SK-N-SH treated with all-trans-retinoic acid at 6 μM for 48 hours (cell line): ENCODE data around the gene LGR4.

Source experiments
- ATAC-seq: fragments of 200-7000 bp; cut with Tn5 transposase; 3 replicates; pipeline ENCODE4 v1.9.1; 2020; ENCODE audit warnings: mild to moderate bottlenecking, moderate library complexity
- ARNTL ChIP-seq: fragments of 450-650 bp; formaldehyde crosslinking; IDR thresholded peaks from 2 replicates; pipeline ENCODE4 v1.5.0; 2020; ENCODE audit warnings: low read depth, mild to moderate bottlenecking, moderate library complexity, borderline replicate concordance
- BACH2 ChIP-seq: fragments of 250-450 bp; sonication (Bioruptor Pico); IDR thresholded peaks from 2 replicates; pipeline ENCODE4 v1.9.0; 2021; ENCODE audit warnings: mild to moderate bottlenecking, borderline replicate concordance
- CSDC2 ChIP-seq: fragments of 250-450 bp; sonication (Bioruptor Pico); IDR thresholded peaks from 2 replicates; pipeline ENCODE4 v1.5.0; 2020; ENCODE audit warnings: mild to moderate bottlenecking, moderate library complexity
- GLIS3 ChIP-seq: fragments of 250-450 bp; sonication (Bioruptor Pico); IDR thresholded peaks from 2 replicates; pipeline ENCODE4 v1.5.0; 2020; ENCODE audit warnings: mild to moderate bottlenecking, moderate library complexity
- ISL1 ChIP-seq: fragments of 250-450 bp; sonication (Bioruptor Pico); IDR thresholded peaks from 2 replicates; pipeline ENCODE4 v2.1.2; 2022; ENCODE audit warnings: mild to moderate bottlenecking, moderate library complexity
- OSR1 ChIP-seq: fragments of 250-450 bp; sonication (Bioruptor Pico); IDR thresholded peaks from 2 replicates; pipeline ENCODE4 v1.8.0; 2022; ENCODE audit warnings: moderate library complexity, mild to moderate bottlenecking, inconsistent platforms
- PPARA ChIP-seq: fragments of 250-450 bp; sonication (Bioruptor Pico); IDR thresholded peaks from 2 replicates; pipeline ENCODE4 v1.5.0; 2020; ENCODE audit warnings: mild to moderate bottlenecking, borderline replicate concordance
- RARB ChIP-seq: fragments of 250-450 bp; sonication (Bioruptor Pico); IDR thresholded peaks from 2 replicates; pipeline ENCODE4 v1.8.0; 2021; ENCODE audit warnings: mild to moderate bottlenecking, moderate library complexity
- SNAI2 ChIP-seq: fragments of 250-450 bp; sonication (Bioruptor Pico); IDR thresholded peaks from 2 replicates; pipeline ENCODE4 v1.5.0; 2020; ENCODE audit warnings: mild to moderate bottlenecking, moderate library complexity
- TCF4 ChIP-seq: fragments of 250-450 bp; sonication (Bioruptor Pico); IDR thresholded peaks from 2 replicates; pipeline ENCODE4 v1.8.0; 2021; ENCODE audit warnings: mild to moderate bottlenecking, moderate library complexity, borderline replicate concordance
- TOX ChIP-seq: fragments of 250-450 bp; sonication (Bioruptor Pico); IDR thresholded peaks from 2 replicates; pipeline ENCODE4 v1.8.0; 2021; ENCODE audit warnings: mild to moderate bottlenecking, moderate library complexity, borderline replicate concordance
- ZC3H10 ChIP-seq: fragments of 250-450 bp; sonication (Bioruptor Pico); IDR thresholded peaks from 2 replicates; pipeline ENCODE4 v1.5.1; 2021; ENCODE audit warnings: mild to moderate bottlenecking, moderate library complexity
- ZFP3 ChIP-seq: fragments of 250-450 bp; sonication (Bioruptor Pico); IDR thresholded peaks from 2 replicates; pipeline ENCODE4 v1.5.0; 2020; ENCODE audit warnings: mild to moderate bottlenecking, moderate library complexity
- ZFP30 ChIP-seq: fragments of 450-650 bp; formaldehyde crosslinking; IDR thresholded peaks from 2 replicates; pipeline ENCODE4 v1.5.0; 2022; ENCODE audit warnings: mild to moderate bottlenecking, moderate library complexity
- ZNF565 ChIP-seq: fragments of 450-650 bp; formaldehyde crosslinking; conservative IDR thresholded peaks from 2 replicates; pipeline ENCODE4 v1.5.0; 2020; ENCODE audit warnings: low read depth, mild to moderate bottlenecking, moderate library complexity
- ZNF8 ChIP-seq: fragments of 450-650 bp; formaldehyde crosslinking; IDR thresholded peaks from 2 replicates; pipeline ENCODE4 v1.5.0; 2020; ENCODE audit warnings: mild to moderate bottlenecking, moderate library complexity
- TF ChIP-seq, protein P1 (sequence below): fragments of 250-450 bp; sonication (Bioruptor Pico); IDR thresholded peaks from 2 replicates; pipeline ENCODE4 v1.8.0; 2020; ENCODE audit warnings: mild to moderate bottlenecking, moderate library complexity, borderline replicate concordance
- TF ChIP-seq, protein P2 (sequence below): fragments of 250-450 bp; sonication (Bioruptor Pico); IDR thresholded peaks from 2 replicates; pipeline ENCODE4 v1.5.0; 2020; ENCODE audit warnings: mild to moderate bottlenecking, moderate library complexity
- TF ChIP-seq, protein P3 (sequence below): fragments of 250-450 bp; sonication (Bioruptor Pico); IDR thresholded peaks from 2 replicates; pipeline ENCODE4 v1.5.1; 2021; ENCODE audit warnings: mild to moderate bottlenecking, moderate library complexity
- TF ChIP-seq, protein P4 (sequence below): fragments of 250-450 bp; sonication (Bioruptor Pico); IDR thresholded peaks from 2 replicates; pipeline ENCODE4 v1.8.0; 2021; ENCODE audit warnings: low read depth, mild to moderate bottlenecking, moderate library complexity, borderline replicate concordance

Gene LGR4

DNA sequence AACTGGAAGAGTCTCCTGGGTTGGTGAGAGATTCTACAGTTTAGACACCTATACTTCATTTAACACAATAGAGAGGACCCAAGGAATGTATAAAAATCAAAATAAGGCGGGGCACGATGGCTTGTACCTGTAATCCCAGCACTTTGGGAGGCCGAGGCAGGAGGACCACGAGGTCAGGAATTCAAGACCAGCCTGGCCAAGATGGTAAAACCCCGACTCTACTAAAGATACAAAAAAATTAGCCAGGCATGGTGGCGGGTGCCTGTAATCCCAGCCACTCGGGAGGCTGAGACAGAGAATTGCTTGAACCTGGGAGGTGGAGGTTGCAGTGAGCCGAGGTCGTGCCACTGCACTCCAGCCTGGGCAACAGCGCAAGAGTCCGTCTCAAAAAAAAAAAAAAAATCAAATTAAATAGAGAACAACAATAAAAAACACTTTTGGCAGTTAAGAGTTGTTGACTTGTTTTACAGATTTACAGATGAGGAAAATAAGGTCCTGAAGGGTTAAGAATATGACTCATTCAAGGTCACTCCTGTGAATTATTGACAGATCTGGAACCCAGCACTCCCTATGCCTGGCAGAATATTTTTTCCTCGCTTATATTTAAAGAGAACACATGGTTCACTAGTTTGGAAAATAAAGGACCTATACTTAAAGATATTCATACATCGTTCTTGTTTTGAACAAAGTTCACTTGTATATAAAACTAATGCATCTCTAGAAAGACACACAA, 5.2 kb downstream of the LGR4 start:
- TF ChIP-seq ZNF565 (no peak), ZFP3 (no peak), ZFP30 (CRISPR knock-in tag) (no peak), RARB (CRISPR knock-in tag) (no peak), ISL1 (no peak), BACH2 (CRISPR knock-in tag) (no peak), ARNTL (CRISPR knock-in tag) (no peak), ZNF8 (CRISPR knock-in tag) (no peak), TCF4 (CRISPR knock-in tag) (no peak), PPARA (CRISPR knock-in tag) (no peak), OSR1 (CRISPR knock-in tag) (no peak), CSDC2 (no peak), TOX (CRISPR knock-in tag) (no peak), ZC3H10 (CRISPR knock-in tag) (no peak), SNAI2 (CRISPR knock-in tag) (no peak)
- TF ChIP-seq, protein P1, sequence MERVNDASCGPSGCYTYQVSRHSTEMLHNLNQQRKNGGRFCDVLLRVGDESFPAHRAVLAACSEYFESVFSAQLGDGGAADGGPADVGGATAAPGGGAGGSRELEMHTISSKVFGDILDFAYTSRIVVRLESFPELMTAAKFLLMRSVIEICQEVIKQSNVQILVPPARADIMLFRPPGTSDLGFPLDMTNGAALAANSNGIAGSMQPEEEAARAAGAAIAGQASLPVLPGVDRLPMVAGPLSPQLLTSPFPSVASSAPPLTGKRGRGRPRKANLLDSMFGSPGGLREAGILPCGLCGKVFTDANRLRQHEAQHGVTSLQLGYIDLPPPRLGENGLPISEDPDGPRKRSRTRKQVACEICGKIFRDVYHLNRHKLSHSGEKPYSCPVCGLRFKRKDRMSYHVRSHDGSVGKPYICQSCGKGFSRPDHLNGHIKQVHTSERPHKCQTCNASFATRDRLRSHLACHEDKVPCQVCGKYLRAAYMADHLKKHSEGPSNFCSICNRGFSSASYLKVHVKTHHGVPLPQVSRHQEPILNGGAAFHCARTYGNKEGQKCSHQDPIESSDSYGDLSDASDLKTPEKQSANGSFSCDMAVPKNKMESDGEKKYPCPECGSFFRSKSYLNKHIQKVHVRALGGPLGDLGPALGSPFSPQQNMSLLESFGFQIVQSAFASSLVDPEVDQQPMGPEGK (CRISPR knock-in tag) = no peak
- TF ChIP-seq, protein P2, sequence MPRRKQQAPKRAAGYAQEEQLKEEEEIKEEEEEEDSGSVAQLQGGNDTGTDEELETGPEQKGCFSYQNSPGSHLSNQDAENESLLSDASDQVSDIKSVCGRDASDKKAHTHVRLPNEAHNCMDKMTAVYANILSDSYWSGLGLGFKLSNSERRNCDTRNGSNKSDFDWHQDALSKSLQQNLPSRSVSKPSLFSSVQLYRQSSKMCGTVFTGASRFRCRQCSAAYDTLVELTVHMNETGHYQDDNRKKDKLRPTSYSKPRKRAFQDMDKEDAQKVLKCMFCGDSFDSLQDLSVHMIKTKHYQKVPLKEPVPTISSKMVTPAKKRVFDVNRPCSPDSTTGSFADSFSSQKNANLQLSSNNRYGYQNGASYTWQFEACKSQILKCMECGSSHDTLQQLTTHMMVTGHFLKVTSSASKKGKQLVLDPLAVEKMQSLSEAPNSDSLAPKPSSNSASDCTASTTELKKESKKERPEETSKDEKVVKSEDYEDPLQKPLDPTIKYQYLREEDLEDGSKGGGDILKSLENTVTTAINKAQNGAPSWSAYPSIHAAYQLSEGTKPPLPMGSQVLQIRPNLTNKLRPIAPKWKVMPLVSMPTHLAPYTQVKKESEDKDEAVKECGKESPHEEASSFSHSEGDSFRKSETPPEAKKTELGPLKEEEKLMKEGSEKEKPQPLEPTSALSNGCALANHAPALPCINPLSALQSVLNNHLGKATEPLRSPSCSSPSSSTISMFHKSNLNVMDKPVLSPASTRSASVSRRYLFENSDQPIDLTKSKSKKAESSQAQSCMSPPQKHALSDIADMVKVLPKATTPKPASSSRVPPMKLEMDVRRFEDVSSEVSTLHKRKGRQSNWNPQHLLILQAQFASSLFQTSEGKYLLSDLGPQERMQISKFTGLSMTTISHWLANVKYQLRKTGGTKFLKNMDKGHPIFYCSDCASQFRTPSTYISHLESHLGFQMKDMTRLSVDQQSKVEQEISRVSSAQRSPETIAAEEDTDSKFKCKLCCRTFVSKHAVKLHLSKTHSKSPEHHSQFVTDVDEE = no peak
- TF ChIP-seq, protein P3, sequence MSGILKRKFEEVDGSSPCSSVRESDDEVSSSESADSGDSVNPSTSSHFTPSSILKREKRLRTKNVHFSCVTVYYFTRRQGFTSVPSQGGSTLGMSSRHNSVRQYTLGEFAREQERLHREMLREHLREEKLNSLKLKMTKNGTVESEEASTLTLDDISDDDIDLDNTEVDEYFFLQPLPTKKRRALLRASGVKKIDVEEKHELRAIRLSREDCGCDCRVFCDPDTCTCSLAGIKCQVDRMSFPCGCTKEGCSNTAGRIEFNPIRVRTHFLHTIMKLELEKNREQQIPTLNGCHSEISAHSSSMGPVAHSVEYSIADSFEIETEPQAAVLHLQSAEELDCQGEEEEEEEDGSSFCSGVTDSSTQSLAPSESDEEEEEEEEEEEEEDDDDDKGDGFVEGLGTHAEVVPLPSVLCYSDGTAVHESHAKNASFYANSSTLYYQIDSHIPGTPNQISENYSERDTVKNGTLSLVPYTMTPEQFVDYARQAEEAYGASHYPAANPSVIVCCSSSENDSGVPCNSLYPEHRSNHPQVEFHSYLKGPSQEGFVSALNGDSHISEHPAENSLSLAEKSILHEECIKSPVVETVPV (CRISPR knock-in tag) = no peak
- TF ChIP-seq, protein P4, sequence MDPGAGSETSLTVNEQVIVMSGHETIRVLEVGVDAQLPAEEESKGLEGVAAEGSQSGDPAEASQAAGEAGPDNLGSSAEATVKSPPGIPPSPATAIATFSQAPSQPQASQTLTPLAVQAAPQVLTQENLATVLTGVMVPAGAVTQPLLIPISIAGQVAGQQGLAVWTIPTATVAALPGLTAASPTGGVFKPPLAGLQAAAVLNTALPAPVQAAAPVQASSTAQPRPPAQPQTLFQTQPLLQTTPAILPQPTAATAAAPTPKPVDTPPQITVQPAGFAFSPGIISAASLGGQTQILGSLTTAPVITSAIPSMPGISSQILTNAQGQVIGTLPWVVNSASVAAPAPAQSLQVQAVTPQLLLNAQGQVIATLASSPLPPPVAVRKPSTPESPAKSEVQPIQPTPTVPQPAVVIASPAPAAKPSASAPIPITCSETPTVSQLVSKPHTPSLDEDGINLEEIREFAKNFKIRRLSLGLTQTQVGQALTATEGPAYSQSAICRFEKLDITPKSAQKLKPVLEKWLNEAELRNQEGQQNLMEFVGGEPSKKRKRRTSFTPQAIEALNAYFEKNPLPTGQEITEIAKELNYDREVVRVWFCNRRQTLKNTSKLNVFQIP (CRISPR knock-in tag) = no peak
- TF ChIP-seq, all 23 proteins: peak for 0
- ATAC-seq = no peak

DNA sequence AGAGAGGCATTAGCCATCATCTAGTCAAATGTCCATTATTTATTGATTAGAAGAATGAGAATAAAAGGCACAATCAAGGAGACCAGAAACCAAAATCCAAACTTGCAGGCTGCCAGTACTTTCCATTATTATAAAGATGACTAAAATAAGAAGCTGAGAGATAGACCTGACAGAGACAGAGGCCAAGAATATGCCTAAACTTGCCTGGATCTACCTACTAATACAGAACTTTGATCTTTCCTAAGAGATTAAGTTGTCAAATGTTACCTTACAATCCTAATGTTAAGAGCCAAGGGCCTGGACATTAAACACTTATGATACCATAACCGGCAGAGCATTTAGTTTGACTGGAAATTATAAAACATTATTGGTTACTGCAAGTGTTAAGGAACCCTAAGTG, 6.2 kb downstream of the LGR4 start:
- no peak for TF ChIP-seq ZNF8 (CRISPR knock-in tag)
- TF ChIP-seq GLIS3 = no peak
- no peak for TF ChIP-seq ZC3H10 (CRISPR knock-in tag)
- TF ChIP-seq PPARA (CRISPR knock-in tag) = no peak
- TF ChIP-seq ZFP30 (CRISPR knock-in tag) = no peak
- no peak for TF ChIP-seq ZFP3
- TF ChIP-seq, protein P2 = no peak
- no peak for TF ChIP-seq ARNTL (CRISPR knock-in tag)
- TF ChIP-seq OSR1 (CRISPR knock-in tag) = no peak
- no peak for TF ChIP-seq CSDC2
- TF ChIP-seq SNAI2 (CRISPR knock-in tag) = no peak
- TF ChIP-seq RARB (CRISPR knock-in tag) = no peak
- no peak for TF ChIP-seq ZNF565
- ATAC-seq = no peak
